Sigmoid colon (tissue), 7 donors: ENCODE results near the gene SAP30. TPM values are rescaled to one million over a fixed set of nuclear protein-coding genes. Genes with fewer than 3 reads are reported as not detected.

Experiments used
- DNase-seq: peaks from one replicate; pipeline ENCODE4 v3.0.0-alpha.2; 2019
- H3K27ac ChIP-seq, 4 donors: fragments of 200-600 bp; sonication (generic); one replicate each; pipeline ENCODE4 v1.5.1; 2016 to 2019; ENCODE audit warnings: mild to moderate bottlenecking in 1 of 4
- H3K27me3 ChIP-seq, 3 donors: fragments of 200-600 bp; sonication (generic); one replicate each; pipeline ENCODE4 v1.5.1; 2019; ENCODE audit warnings: mild to moderate bottlenecking in 1 of 3
- H3K36me3 ChIP-seq, 4 donors: fragments of 200-600 bp; sonication (generic); one replicate each; pipeline ENCODE4 v1.5.1; 2016 to 2019
- H3K4me1 ChIP-seq, 4 donors: fragments of 200-600 bp; sonication (generic); one replicate each; pipeline ENCODE4 v1.5.1; 2017 to 2019
- H3K4me3 ChIP-seq, 4 donors: fragments of 200-600 bp; sonication (generic); one replicate each; pipeline ENCODE4 v1.5.1; 2017 to 2019; ENCODE audit warnings: mild to moderate bottlenecking in 2 of 4, moderate library complexity in 1 of 4
- H3K9me3 ChIP-seq, 4 donors: fragments of 200-600 bp in 3 of 4; sonication (generic) in 3 of 4; one replicate each; pipeline versions ENCODE4 v1.5.1 to v1.6.1; 2013 to 2019
- EP300 ChIP-seq, 4 donors: sonication (generic); formaldehyde crosslinking; IDR thresholded peaks; one replicate each; pipeline ENCODE4 v1.6.1; 2017; ENCODE audit warnings: antibody characterized with exemption in 4 of 4
- POLR2A ChIP-seq, 2 donors: fragments of 450-650 bp; IDR thresholded peaks; one replicate each; pipeline ENCODE4 v1.6.1; 2016; ENCODE audit warnings: antibody characterized with exemption in 2 of 2, mild to moderate bottlenecking in 2 of 2, moderate library complexity in 2 of 2
- POLR2AphosphoS5 ChIP-seq, 4 donors: sonication (generic); formaldehyde crosslinking; IDR thresholded peaks; one replicate each; pipeline ENCODE4 v1.6.1; 2017; ENCODE audit warnings: antibody characterized with exemption in 4 of 4
- WGBS, 2 donors: extraction: QIAGEN DNeasy Blood & Tissue Kit; methylation state at CpG; one replicate each; pipeline ENCODE4 v1.1.7; 2013; 5-methylcytosine and 5-hydroxymethylcytosine counted together
- intact Hi-C: fragments of 100-400 bp; cut with DNase I; formaldehyde crosslinking; loops from one replicate; pipeline ENCODE4 v1.15.1; 2023
- polyA plus RNA-seq, 3 donors: library from polyadenylated mRNA; stranded (reverse); fragments of 200-250 nt; gene quantifications; one replicate each; pipeline ENCODE4 v1.2.3, GENCODE V29; 2013
- total RNA-seq, 4 donors: library from RNA; depleted of rRNA; stranded (reverse); fragments of >200 nt; gene quantifications; one replicate each; pipeline ENCODE4 v1.1.0, GENCODE V29; 2016
- TF ChIP-seq, protein P1 (sequence below), 4 experiments: fragments of 450-650 bp in 3 of 4; fragments of 200-600 bp in 1 of 4; IDR thresholded peaks; one replicate each; pipeline ENCODE4 v1.5.1; 2016 to 2019; ENCODE audit warnings: antibody characterized with exemption in 4 of 4, mild to moderate bottlenecking in 3 of 4, moderate library complexity in 2 of 4
- donor health status: healthy with polysubstance abuse.
- donor health status: Bipolar disorder and iron deficiency.
- donor health status: healthy.

SAP30 gene
- total and polyA plus RNA-seq, 7 donors: 7.2 to 61.4 (median 39.6) TPM

DNA sequence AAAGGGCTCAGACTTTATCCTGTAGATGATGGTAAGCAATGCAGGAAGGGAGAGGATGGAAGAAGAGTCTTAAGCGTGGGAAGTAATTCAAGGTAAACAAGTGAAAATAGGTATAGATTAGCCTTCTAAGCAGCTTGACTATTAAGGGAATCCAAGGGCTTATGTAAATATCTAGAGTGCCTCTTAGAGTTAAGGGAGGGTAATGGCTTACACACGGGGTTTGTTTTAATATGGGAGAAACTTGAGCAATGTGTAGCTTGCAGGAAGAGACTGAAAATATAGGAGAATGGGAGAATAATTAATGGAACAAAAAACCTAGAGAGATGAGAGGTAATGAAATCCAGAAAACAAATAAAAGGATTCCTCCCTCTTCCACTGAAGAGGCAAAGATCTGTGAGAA lies 12.8 kb upstream of the SAP30 start:
- Histone ChIP-seq H3K27me3 (no peaks in the 10 kb centered on the region), H3K27ac (no peak overlapping the region), H3K36me3 (no peaks in the 10 kb centered on the region), H3K4me3 (no peak overlapping the region), H3K4me1 (no peaks in the 10 kb centered on the region), H3K9me3 (peaks cover 0 to 3% (median 0%) of the 10 kb centered on the region in 4 donors)
- WGBS, 2 donors: 58 to 73% methylated on average over 2 of the region's 2 CpGs
- DNase-seq: no peak
- intact Hi-C loops: no loop called here
- TF ChIP-seq, protein P1, sequence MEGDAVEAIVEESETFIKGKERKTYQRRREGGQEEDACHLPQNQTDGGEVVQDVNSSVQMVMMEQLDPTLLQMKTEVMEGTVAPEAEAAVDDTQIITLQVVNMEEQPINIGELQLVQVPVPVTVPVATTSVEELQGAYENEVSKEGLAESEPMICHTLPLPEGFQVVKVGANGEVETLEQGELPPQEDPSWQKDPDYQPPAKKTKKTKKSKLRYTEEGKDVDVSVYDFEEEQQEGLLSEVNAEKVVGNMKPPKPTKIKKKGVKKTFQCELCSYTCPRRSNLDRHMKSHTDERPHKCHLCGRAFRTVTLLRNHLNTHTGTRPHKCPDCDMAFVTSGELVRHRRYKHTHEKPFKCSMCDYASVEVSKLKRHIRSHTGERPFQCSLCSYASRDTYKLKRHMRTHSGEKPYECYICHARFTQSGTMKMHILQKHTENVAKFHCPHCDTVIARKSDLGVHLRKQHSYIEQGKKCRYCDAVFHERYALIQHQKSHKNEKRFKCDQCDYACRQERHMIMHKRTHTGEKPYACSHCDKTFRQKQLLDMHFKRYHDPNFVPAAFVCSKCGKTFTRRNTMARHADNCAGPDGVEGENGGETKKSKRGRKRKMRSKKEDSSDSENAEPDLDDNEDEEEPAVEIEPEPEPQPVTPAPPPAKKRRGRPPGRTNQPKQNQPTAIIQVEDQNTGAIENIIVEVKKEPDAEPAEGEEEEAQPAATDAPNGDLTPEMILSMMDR (IDR thresholded peaks at IDR 0.05): no peak
- no peak for TF ChIP-seq POLR2AphosphoS5 (IDR thresholded peaks at IDR 0.05)

DNA sequence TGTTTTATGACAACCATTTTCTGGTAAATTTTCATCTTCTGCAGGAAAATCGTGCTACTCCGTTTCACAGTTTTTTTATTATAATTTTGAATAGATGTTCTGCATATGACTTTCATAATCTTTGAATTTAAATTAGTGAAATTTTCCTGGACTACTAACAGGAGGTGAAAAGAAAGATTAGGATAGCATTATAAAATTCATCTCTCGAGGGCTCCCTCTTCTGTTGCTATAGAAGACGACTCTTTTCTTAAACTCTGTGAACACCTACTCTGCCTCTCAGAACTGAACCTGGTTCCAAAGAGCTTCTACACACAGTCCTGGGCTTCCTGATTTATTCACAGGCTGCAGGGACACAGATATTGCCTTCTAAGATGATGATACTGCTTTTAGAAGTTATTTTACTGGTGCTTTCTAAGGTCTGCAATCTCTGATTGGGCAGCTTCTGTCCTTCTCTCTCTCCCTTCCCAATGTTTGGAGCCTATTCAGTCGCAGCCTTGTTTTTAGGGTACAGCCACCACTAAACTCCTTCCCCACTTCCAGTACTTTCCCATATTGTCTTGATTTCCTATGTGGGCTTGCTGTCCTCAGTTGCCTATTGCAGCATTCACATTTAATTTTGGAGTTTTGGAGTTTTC lies 10.1 kb upstream of the SAP30 start:
- 50 to 62% methylated on average over 5 of the region's 5 CpGs for WGBS, 2 donors
- DNase-seq: no peak

DNA sequence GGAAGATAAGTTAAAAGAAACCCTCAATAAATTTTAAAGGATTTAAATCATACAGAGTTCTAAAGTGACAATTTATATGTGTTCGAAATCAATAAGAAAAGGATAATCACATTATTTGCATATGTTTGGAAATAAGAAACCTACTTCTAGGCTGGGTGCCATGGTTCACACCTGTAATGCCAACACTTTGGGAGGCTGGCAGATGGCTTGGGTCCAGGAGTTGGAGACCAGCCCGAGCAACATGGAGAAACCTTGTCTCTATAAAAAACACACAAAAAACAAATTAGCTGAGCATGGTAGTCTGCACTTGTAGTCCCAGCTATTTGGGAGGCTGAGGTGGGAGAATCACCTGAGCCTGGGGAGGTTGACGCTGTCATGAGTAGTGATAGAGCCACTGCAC lies 8.1 kb upstream of the SAP30 start:
- intact Hi-C loops: no loop called here
- H3K4me3 ChIP-seq: no peak overlapping the region
- TF ChIP-seq EP300 (IDR thresholded peaks at IDR 0.05) (no peak), POLR2A (IDR thresholded peaks at IDR 0.05) (no peak), POLR2AphosphoS5 (IDR thresholded peaks at IDR 0.05) (no peak)
- TF ChIP-seq, protein P1 (IDR thresholded peaks at IDR 0.05): no peak

More for the DNA sequence above, 10.1 kb upstream of the SAP30 start:
- no peak overlapping the region for H3K4me3 ChIP-seq
- H3K27ac ChIP-seq: no peak overlapping the region
- peaks cover 0 to 3% (median 0%) of the 10 kb centered on the region in 4 donors for H3K9me3 ChIP-seq
- intact Hi-C loops: no loop called here
- TF ChIP-seq EP300 (IDR thresholded peaks at IDR 0.05) (no peak), POLR2A (IDR thresholded peaks at IDR 0.05) (no peak), POLR2AphosphoS5 (IDR thresholded peaks at IDR 0.05) (no peak)
- TF ChIP-seq, protein P1 (IDR thresholded peaks at IDR 0.05): peak in 2 of 4 experiments; percentile 14 to 25
- H3K36me3 ChIP-seq: no peaks in the 10 kb centered on the region
- no peaks in the 10 kb centered on the region for H3K4me1 ChIP-seq
- no peaks in the 10 kb centered on the region for H3K27me3 ChIP-seq

DNA sequence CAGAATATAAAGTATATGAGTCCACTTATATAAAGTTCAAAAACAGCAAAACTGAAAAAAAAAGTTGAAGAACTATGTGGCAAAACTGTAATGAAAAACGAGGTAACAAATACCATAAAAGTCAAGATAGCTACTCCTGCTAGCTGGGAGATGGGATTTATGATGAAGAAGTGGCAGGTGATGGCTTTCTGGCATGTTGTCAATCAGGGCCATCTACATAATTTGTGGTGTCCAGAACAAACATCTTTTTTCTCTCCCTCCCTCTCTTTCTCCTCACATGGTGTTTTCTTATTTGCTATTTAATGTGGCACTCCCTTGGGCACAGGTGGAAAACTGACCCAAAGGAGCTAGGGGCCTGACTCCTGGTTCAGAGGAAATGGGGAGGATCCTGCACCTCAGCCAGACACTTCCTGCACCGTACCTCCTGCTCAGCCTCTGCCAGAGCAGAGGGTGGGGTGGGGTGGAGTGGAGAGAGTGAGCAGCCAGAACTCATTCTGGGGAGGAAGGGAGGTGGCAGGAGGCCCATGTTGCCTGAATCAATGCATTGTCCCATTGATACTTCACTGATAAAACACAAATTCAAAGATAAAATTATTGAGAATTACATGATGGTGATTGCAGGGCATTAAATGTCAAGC lies 5.3 kb upstream of the SAP30 start:
- H3K9me3 ChIP-seq: no peaks in the 10 kb centered on the region
- H3K4me1 ChIP-seq: peaks cover 0 to 24% (median 17%) of the 10 kb centered on the region in 4 donors
- intact Hi-C loops: no loop called here
- H3K4me3 ChIP-seq: no peak overlapping the region
- no peak for TF ChIP-seq POLR2AphosphoS5 (IDR thresholded peaks at IDR 0.05)
- TF ChIP-seq EP300 (IDR thresholded peaks at IDR 0.05): no peak
- no peak for TF ChIP-seq POLR2A (IDR thresholded peaks at IDR 0.05)
- TF ChIP-seq, protein P1 (IDR thresholded peaks at IDR 0.05): no peak
- H3K27ac ChIP-seq: peak overlapping the region in 1 of 4 donors; percentile 20
- 9 to 31% methylated on average over 2 of the region's 2 CpGs for WGBS, 2 donors
- H3K27me3 ChIP-seq: no peaks in the 10 kb centered on the region
- peak; percentile 49 for DNase-seq
- no peaks in the 10 kb centered on the region for H3K36me3 ChIP-seq

More for the DNA sequence above, 8.1 kb upstream of the SAP30 start:
- H3K36me3 ChIP-seq: no peaks in the 10 kb centered on the region
- no peak overlapping the region for H3K27ac ChIP-seq
- H3K9me3 ChIP-seq: peaks cover 0 to 3% (median 0%) of the 10 kb centered on the region in 4 donors
- H3K4me1 ChIP-seq: peaks cover 0 to 9% (median 6%) of the 10 kb centered on the region in 4 donors
- WGBS, 2 donors: 76 to 90% methylated on average over 3 of the region's 3 CpGs
- no peaks in the 10 kb centered on the region for H3K27me3 ChIP-seq
- no peak for DNase-seq
